HepG2 (cell line): ENCODE results near the gene NUP153. TPM values are rescaled to one million over a fixed set of nuclear protein-coding genes. Genes with fewer than 3 reads are reported as not detected.
A peak's percentile ranks its signal among the peaks of the same experiment; 100 is the strongest.

ENCODE experiments used
- ATAC-seq: fragments of 200-7000 bp; cut with Tn5 transposase; 3 replicates; pipeline ENCODE4 v1.9.1; 2020; ENCODE audit warnings: mild to moderate bottlenecking, moderate library complexity
- BruUV-seq: library from RNA; stranded (reverse); fragments of 400-500 nt; replicated peaks from 2 replicates; lab custom pipeline; 2021; lab: Mats Ljungman, UMichigan
- CTCF ChIA-PET: fragments of 300-600 bp; formaldehyde crosslinking; extraction: SDS; loops from one replicate; lab custom pipeline; 2021; ENCODE audit warnings: low total read pairs, inconsistent platforms, low intra/inter-chr PET ratio; lab: Yijun Ruan, JAX
- POLR2A ChIA-PET: fragments of 350-600 bp; sonication (Branson Sonifier 250); formaldehyde crosslinking; loops from one replicate; lab custom pipeline; 2020; ENCODE audit warnings: antibody characterized with exemption, inconsistent platforms; lab: Yijun Ruan, JAX
- DNase-seq: peaks from one replicate; pipeline ENCODE4 v3.0.0-alpha.2; 2015; ENCODE audit warnings: low spot score
- FAIRE-seq: peaks from 3 replicates; lab custom pipeline; 2011; peaks lifted over from hg19 to GRCh38; lab: Jason Lieb, UNC
- H2AFZ ChIP-seq: one replicate; pipeline ENCODE4 v1.6.1; 2011; ENCODE audit warnings: low read length, inconsistent platforms
- H3K27ac ChIP-seq: fragments of 300-600 bp; 3 replicates; pipeline ENCODE4 v1.8.0; 2011; ENCODE audit warnings: mixed run types, mild to moderate bottlenecking, mixed read lengths, low read length, inconsistent platforms; ENCODE audit not compliant: insufficient read depth; ENCODE audit errors: extremely low read length
- H3K27me3 ChIP-seq, 2 experiments: fragments of 200-600 bp in 1 of 2; 2 replicates in 1 of 2; 3 replicates in 1 of 2; pipeline versions ENCODE4 v1.6.0 to v1.8.0; 2011; ENCODE audit warnings: low read length in 2 of 2, mild to moderate bottlenecking in 2 of 2, moderate library complexity in 2 of 2, inconsistent platforms in 1 of 2; ENCODE audit not compliant: insufficient read depth in 2 of 2, control insufficient read depth in 1 of 2
- H3K36me3 ChIP-seq, 2 experiments: fragments of 200-600 bp in 1 of 2; replicated peaks in 1 of 2; 2 replicates in 1 of 2; 3 replicates in 1 of 2; pipeline versions ENCODE4 v1.5.1 to v1.8.0; 2011; ENCODE audit warnings: low read length in 2 of 2, inconsistent platforms in 1 of 2; ENCODE audit not compliant: insufficient read depth in 2 of 2, control insufficient read depth in 1 of 2
- H3K4me1 ChIP-seq: 2 replicates; pipeline ENCODE4 v1.5.1; 2012; ENCODE audit warnings: low read length, inconsistent platforms; ENCODE audit not compliant: insufficient read depth
- H3K4me2 ChIP-seq: 2 replicates; pipeline ENCODE4 v1.6.0; 2011; ENCODE audit warnings: low read depth, low read length, inconsistent platforms
- H3K4me3 ChIP-seq, 3 experiments: fragments of 200-600 bp in 1 of 3; sonication (generic), shearing (Covaris generic) in 1 of 3; replicated peaks in 1 of 3; 2 replicates each; pipeline ENCODE4 v1.5.1; 2011 to 2016; ENCODE audit warnings: low read length in 3 of 3, inconsistent platforms in 2 of 3, low read depth in 2 of 3, mild to moderate bottlenecking in 2 of 3, control low read depth in 1 of 3, mixed read lengths in 1 of 3; ENCODE audit not compliant: insufficient read depth in 1 of 3
- H3K79me2 ChIP-seq: one replicate; pipeline ENCODE4 v1.6.1; 2011; ENCODE audit warnings: low read length, inconsistent platforms; ENCODE audit not compliant: insufficient read depth
- H3K9ac ChIP-seq: 2 replicates; pipeline ENCODE4 v1.6.0; 2011; ENCODE audit warnings: mild to moderate bottlenecking, low read depth, low read length, inconsistent platforms; ENCODE audit not compliant: insufficient read depth
- H3K9me3 ChIP-seq: 2 replicates; pipeline ENCODE4 v1.5.1; 2012; ENCODE audit warnings: mild to moderate bottlenecking, low read length
- H4K20me1 ChIP-seq: 2 replicates; pipeline ENCODE4 v1.6.0; 2011; ENCODE audit warnings: inconsistent platforms, mild to moderate bottlenecking, low read length, moderate library complexity; ENCODE audit not compliant: insufficient read depth
- MIXL1 ChIP-seq: IDR thresholded peaks from 2 replicates; pipeline ENCODE4 v1.6.1; 2016
- RARG ChIP-seq: sonication (generic); formaldehyde crosslinking; IDR thresholded peaks from 2 replicates; pipeline ENCODE4 v1.4.0; 2020; ENCODE audit warnings: low read depth, mild to moderate bottlenecking, missing genetic modification reagents
- RBM22 ChIP-seq: fragments of 200-400 bp; formaldehyde crosslinking; optimal IDR thresholded peaks from 2 replicates; pipeline ENCODE3; 2017; ENCODE audit warnings: mild to moderate bottlenecking, low read length, moderate library complexity
- SMAD3 ChIP-seq: sonication (generic); formaldehyde crosslinking; IDR thresholded peaks from 2 replicates; pipeline ENCODE4 v1.4.0; 2020; ENCODE audit warnings: missing genetic modification reagents
- ZBTB8A ChIP-seq: sonication (generic); formaldehyde crosslinking; IDR thresholded peaks from 2 replicates; pipeline ENCODE4 v1.4.0; 2020; ENCODE audit warnings: mild to moderate bottlenecking, low read depth, missing genetic modification reagents, borderline replicate concordance
- WGBS: methylation state at CpG from one replicate; pipeline ENCODE4 v1.1.6; 2017; ENCODE audit warnings: low lambda C conversion rate; 5-methylcytosine and 5-hydroxymethylcytosine counted together
- in situ Hi-C: cut with HindIII; loops from 2 replicates; pipeline ENCODE4 v1.10.0; 2017; ENCODE audit warnings: low pct_unique_long_range_greater_than_20kb; ENCODE audit not compliant: extremely low pct_ligation_motif_present
- intact Hi-C: fragments of 100-400 bp; cut with micrococcal nuclease; formaldehyde crosslinking; loops from one replicate; pipeline ENCODE4 v1.10.0; 2022; ENCODE audit not compliant: unreplicated experiment
- polyA plus RNA-seq, 8 experiments: library from polyadenylated mRNA; depleted of rRNA in 3 of 8; stranded (reverse) in 7 of 8; unstranded in 1 of 8; fragments of >200 nt; fragmentation: Illumina TruSeq in 4 of 8; extraction: Trizol in 4 of 8; gene quantifications; 2 replicates each; pipeline versions ENCODE4 v1.2.1 to v1.2.3, GENCODE V29; 2011 to 2016; ENCODE audit warnings: low read depth in 4 of 8, missing spikeins in 1 of 8, mixed read lengths in 1 of 8; ENCODE audit not compliant: insufficient read depth in 1 of 8
- total RNA-seq, 5 experiments: library from RNA; depleted of rRNA; stranded (reverse); fragments of >200 nt; fragmentation: Illumina TruSeq; extraction: Trizol; gene quantifications; 2 replicates each; pipeline ENCODE4 v1.2.3, GENCODE V29; 2016; ENCODE audit warnings: low read depth in 1 of 5
- TF ChIP-seq, protein P1 (sequence below): sonication (generic); formaldehyde crosslinking; IDR thresholded peaks from 2 replicates; pipeline ENCODE4 v1.4.0; 2020; ENCODE audit warnings: missing genetic modification reagents
- TF ChIP-seq, protein P2 (sequence below): sonication (generic); formaldehyde crosslinking; IDR thresholded peaks from one replicate; pipeline ENCODE4 v1.5.1; 2020; ENCODE audit warnings: mild to moderate bottlenecking, missing genetic modification reagents; ENCODE audit errors: not compliant biosample characterization

Gene NUP153
- total and polyA plus RNA-seq, 2 of the 13 experiments (the other 11 are each of a cell fraction or from before 2014, with no cell fraction given), result 29.8 to 55.2 TPM

DNA sequence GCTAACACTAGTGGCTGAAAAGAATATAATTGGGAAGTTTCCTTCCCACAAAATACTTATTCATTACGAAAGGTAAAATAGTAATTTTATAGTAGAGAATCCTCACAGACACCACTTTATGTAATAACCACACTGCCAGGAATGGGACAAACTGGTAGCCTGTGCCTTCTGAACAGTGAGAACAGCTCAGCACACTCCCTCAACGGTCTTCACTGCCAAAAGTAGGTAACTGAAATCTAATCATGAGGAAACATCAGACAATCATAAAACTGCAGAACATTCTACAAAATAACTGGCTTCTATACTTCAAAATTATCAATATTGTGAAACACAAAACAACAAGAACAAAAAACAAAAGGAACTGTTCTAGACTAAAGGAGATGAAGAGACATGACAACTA, 44.1 kb downstream of the NUP153 start:
- no peak overlapping the region for H3K27ac ChIP-seq
- H2AFZ ChIP-seq, result no peak overlapping the region
- no peak for ATAC-seq
- H3K36me3 ChIP-seq, result peaks cover 31 to 91% of the 10 kb centered on the region in 2 experiments
- in situ Hi-C loops, result no loop called here
- WGBS, result 97% methylated on average over 2 of the region's 2 CpGs
- POLR2A ChIA-PET, result no interaction called here
- no peaks in the 10 kb centered on the region for H3K79me2 ChIP-seq
- no peaks in the 10 kb centered on the region for H3K27me3 ChIP-seq
- intact Hi-C loops, result no loop called here
- TF ChIP-seq ZBTB8A (CRISPR knock-in tag) (no peak), RBM22 (peak; percentile 65), SMAD3 (no peak)
- TF ChIP-seq, all 625 proteins: peak for 1
- FAIRE-seq (no peak), DNase-seq (no peak)
- no peak overlapping the region for H3K4me3 ChIP-seq
- no TSS peak for BruUV-seq
- H3K4me2 ChIP-seq, result no peak overlapping the region
- H4K20me1 ChIP-seq, result no peaks in the 10 kb centered on the region
- no peaks in the 10 kb centered on the region for H3K4me1 ChIP-seq
- no peaks in the 10 kb centered on the region for H3K9me3 ChIP-seq
- CTCF ChIA-PET, result no interaction called here
- H3K9ac ChIP-seq, result no peak overlapping the region

DNA sequence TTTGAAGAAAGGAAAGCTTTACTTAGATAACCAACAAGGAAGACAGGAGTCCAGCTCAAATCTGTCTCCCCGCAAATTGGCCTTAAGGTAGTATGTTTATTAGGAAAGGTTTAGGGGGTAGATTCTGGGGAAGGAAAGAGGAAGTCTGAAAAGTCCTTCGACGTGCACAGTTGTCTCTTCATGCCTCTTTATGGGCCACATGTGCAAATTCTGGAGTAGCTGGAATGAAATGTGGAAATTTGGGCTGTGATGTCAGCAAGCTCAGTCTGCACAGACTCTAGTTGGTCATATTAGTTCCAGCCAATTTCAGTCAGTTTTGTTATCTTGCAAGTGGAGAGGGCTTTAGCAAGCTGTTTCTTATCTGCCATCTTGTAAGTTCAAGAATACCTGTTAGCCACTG, 50.1 kb downstream of the NUP153 start:
- BruUV-seq, result TSS peak; percentile 6
- peaks cover 27 to 85% of the 10 kb centered on the region in 2 experiments for H3K36me3 ChIP-seq
- H3K27me3 ChIP-seq, result no peaks in the 10 kb centered on the region
- H2AFZ ChIP-seq, result no peak overlapping the region
- ChIA-PET POLR2A (no interaction called here), CTCF (no interaction called here)
- H3K9me3 ChIP-seq, result no peaks in the 10 kb centered on the region
- no peak overlapping the region for H3K4me2 ChIP-seq
- intact Hi-C loops, result no loop called here
- no peak for ATAC-seq
- H3K27ac ChIP-seq, result no peak overlapping the region
- no peak for FAIRE-seq
- H3K4me3 ChIP-seq, result no peak overlapping the region
- TF ChIP-seq, protein P1, sequence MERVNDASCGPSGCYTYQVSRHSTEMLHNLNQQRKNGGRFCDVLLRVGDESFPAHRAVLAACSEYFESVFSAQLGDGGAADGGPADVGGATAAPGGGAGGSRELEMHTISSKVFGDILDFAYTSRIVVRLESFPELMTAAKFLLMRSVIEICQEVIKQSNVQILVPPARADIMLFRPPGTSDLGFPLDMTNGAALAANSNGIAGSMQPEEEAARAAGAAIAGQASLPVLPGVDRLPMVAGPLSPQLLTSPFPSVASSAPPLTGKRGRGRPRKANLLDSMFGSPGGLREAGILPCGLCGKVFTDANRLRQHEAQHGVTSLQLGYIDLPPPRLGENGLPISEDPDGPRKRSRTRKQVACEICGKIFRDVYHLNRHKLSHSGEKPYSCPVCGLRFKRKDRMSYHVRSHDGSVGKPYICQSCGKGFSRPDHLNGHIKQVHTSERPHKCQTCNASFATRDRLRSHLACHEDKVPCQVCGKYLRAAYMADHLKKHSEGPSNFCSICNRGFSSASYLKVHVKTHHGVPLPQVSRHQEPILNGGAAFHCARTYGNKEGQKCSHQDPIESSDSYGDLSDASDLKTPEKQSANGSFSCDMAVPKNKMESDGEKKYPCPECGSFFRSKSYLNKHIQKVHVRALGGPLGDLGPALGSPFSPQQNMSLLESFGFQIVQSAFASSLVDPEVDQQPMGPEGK, result no peak
- no peak for TF ChIP-seq MIXL1 (CRISPR knock-in tag)
- TF ChIP-seq, protein P2, sequence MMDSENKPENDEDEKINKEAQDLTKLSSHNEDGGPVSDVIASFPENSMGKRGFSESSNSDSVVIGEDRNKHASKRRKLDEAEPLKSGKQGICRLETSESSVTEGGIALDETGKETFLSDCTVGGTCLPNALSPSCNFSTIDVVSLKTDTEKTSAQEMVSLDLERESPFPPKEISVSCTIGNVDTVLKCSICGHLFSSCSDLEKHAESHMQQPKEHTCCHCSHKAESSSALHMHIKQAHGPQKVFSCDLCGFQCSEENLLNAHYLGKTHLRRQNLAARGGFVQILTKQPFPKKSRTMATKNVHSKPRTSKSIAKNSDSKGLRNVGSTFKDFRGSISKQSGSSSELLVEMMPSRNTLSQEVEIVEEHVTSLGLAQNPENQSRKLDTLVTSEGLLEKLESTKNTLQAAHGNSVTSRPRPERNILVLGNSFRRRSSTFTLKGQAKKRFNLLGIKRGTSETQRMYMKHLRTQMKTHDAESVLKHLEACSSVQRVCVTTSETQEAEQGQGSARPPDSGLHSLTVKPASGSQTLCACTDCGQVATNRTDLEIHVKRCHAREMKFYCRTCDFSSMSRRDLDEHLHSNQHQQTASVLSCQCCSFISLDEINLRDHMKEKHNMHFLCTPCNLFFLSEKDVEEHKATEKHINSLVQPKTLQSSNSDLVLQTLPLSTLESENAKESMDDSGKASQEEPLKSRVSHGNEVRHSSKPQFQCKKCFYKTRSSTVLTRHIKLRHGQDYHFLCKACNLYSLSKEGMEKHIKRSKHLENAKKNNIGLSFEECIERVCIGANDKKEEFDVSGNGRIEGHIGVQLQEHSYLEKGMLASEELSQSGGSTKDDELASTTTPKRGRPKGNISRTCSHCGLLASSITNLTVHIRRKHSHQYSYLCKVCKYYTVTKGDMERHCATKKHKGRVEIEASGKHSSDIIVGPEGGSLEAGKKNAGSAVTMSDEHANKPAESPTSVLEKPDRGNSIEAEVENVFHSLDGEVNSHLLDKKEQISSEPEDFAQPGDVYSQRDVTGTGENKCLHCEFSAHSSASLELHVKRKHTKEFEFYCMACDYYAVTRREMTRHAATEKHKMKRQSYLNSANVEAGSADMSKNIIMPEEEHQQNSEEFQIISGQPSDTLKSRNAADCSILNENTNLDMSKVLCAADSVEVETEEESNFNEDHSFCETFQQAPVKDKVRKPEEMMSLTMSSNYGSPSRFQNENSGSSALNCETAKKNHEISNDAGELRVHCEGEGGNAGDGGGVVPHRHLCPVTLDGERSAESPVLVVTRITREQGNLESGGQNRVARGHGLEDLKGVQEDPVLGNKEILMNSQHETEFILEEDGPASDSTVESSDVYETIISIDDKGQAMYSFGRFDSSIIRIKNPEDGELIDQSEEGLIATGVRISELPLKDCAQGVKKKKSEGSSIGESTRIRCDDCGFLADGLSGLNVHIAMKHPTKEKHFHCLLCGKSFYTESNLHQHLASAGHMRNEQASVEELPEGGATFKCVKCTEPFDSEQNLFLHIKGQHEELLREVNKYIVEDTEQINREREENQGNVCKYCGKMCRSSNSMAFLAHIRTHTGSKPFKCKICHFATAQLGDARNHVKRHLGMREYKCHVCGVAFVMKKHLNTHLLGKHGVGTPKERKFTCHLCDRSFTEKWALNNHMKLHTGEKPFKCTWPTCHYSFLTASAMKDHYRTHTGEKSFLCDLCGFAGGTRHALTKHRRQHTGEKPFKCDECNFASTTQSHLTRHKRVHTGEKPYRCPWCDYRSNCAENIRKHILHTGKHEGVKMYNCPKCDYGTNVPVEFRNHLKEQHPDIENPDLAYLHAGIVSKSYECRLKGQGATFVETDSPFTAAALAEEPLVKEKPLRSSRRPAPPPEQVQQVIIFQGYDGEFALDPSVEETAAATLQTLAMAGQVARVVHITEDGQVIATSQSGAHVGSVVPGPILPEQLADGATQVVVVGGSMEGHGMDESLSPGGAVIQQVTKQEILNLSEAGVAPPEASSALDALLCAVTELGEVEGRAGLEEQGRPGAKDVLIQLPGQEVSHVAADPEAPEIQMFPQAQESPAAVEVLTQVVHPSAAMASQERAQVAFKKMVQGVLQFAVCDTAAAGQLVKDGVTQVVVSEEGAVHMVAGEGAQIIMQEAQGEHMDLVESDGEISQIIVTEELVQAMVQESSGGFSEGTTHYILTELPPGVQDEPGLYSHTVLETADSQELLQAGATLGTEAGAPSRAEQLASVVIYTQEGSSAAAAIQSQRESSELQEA (CRISPR knock-in tag), result no peak
- TF ChIP-seq RARG (CRISPR knock-in tag), result no peak
- no peaks in the 10 kb centered on the region; the same call in 1 of the 2 replicates for H4K20me1 ChIP-seq
- WGBS, result 67% methylated on average over 3 of the region's 3 CpGs
- in situ Hi-C loops, result no loop called here
- no peaks in the 10 kb centered on the region for H3K4me1 ChIP-seq
- DNase-seq, result no peak
- H3K9ac ChIP-seq, result no peak overlapping the region
- H3K79me2 ChIP-seq, result peaks cover 5% of the 10 kb centered on the region
